Measurements from ENCODE around the gene POP4. TPM values are rescaled to one million over a fixed set of nuclear protein-coding genes. Genes with fewer than 3 reads are reported as not detected.

Gene POP4
- total and polyA plus RNA-seq, 2 of the 8 experiments (the other 6 are each of a cell fraction or from before 2014, with no cell fraction given) = 29.1 to 41.5 TPM

DNA sequence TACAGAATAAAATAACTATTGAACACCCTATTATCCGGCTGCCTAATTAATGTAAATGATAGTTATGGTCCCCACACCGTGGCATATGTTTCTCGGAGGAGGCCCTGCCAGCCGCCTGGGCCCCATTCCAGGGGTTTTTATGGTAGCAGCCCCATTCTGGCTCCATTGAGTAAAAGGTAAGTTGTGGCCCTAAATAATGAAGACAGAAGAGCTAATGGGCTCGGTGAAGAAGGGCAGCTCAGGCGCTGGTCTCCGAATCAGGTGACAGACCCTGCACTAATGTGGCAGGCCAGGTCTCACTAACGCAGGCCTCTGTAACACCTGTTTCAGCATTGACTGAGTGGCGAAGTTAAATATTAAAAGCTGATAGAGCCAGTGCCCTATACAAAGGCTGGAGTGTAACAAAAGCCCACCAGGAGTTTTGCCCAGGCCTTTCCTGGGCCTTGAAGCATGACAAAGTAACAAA lies 19.1 kb downstream of the POP4 start (continued):
- TF ChIP-seq, protein P1, sequence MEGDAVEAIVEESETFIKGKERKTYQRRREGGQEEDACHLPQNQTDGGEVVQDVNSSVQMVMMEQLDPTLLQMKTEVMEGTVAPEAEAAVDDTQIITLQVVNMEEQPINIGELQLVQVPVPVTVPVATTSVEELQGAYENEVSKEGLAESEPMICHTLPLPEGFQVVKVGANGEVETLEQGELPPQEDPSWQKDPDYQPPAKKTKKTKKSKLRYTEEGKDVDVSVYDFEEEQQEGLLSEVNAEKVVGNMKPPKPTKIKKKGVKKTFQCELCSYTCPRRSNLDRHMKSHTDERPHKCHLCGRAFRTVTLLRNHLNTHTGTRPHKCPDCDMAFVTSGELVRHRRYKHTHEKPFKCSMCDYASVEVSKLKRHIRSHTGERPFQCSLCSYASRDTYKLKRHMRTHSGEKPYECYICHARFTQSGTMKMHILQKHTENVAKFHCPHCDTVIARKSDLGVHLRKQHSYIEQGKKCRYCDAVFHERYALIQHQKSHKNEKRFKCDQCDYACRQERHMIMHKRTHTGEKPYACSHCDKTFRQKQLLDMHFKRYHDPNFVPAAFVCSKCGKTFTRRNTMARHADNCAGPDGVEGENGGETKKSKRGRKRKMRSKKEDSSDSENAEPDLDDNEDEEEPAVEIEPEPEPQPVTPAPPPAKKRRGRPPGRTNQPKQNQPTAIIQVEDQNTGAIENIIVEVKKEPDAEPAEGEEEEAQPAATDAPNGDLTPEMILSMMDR (IDR thresholded peaks at IDR 0.05; ENCODE audit: control extremely low read depth in 1 of 3, insufficient read depth in 1 of 3, low read depth in 1 of 3, low read length in 3 of 3) = no peak
- TF ChIP-seq, protein P2, sequence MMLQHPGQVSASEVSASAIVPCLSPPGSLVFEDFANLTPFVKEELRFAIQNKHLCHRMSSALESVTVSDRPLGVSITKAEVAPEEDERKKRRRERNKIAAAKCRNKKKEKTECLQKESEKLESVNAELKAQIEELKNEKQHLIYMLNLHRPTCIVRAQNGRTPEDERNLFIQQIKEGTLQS (IDR thresholded peaks at IDR 0.05; ENCODE audit: insufficient read depth, low read depth, low read length) = no peak
- TF ChIP-seq ASH2L (IDR thresholded peaks at IDR 0.05; ENCODE audit: low read length) = no peak
